ENCODE measurements around the gene CLASRP. TPM values are rescaled to one million over a fixed set of nuclear protein-coding genes. Genes with fewer than 3 reads are reported as not detected.
A peak's percentile ranks its signal among the peaks of the same experiment; 100 is the strongest.

Gene CLASRP
- total and polyA plus RNA-seq, 9 of the 15 experiments (the other 6 are each of a cell fraction or from before 2014, with no cell fraction given), result 0.94 to 86.3 (median 44.0) TPM

GRCh38 chr19:45079063-45079910 lies 40.4 kb downstream of the CLASRP start, which contains the start of gene GEMIN7 (continued):
- TF ChIP-seq CBX8 (IDR thresholded peaks at IDR 0.05; ENCODE audit: borderline replicate concordance, extremely low read depth, low read depth, low read length, poor library complexity, severe bottlenecking) (no peak), FOSL1 (tag; conservative IDR thresholded peaks at IDR 0.05) (0 out of 2 replicates have a peak, but pooled peaks have one; percentile 28), SFPQ (IDR thresholded peaks at IDR 0.05; ENCODE audit: low read depth, low read length) (no peak), MEF2D (tag; conservative IDR thresholded peaks at IDR 0.05; ENCODE audit: low read depth) (no peak), ZNF583 (CRISPR knock-in tag; IDR thresholded peaks at IDR 0.05) (no peak; the same call in 1 of the 2 replicates), MEF2A (IDR thresholded peaks at IDR 0.05; ENCODE audit: control insufficient read depth, low read depth, low read length) (peak; percentile 45; the same call in 1 of the 2 replicates), RUNX1 (IDR thresholded peaks at IDR 0.05; ENCODE audit: low read depth) (no peak), PRMT5 (CRISPR knock-in tag; IDR thresholded peaks at IDR 0.05) (no peak), AFF4 (CRISPR knock-in tag; IDR thresholded peaks at IDR 0.05) (peak; percentile 69), ZC3H4 (CRISPR knock-in tag; IDR thresholded peaks at IDR 0.05; ENCODE audit: borderline replicate concordance) (peak; percentile 82; the same call in 1 of the 2 replicates), STAT5A (IDR thresholded peaks at IDR 0.05; ENCODE audit: borderline replicate concordance, low read length) (no peak; the same call in 1 of the 2 replicates), RBBP5 (IDR thresholded peaks at IDR 0.05; ENCODE audit: borderline replicate concordance, insufficient read depth, low read length, poor library complexity, severe bottlenecking) (peak; percentile 83), CBX2 (IDR thresholded peaks at IDR 0.05; ENCODE audit: insufficient read depth, low read length, poor library complexity, severe bottlenecking) (no peak), ZNF274 (IDR thresholded peaks at IDR 0.05; ENCODE audit: borderline replicate concordance, low read depth, low read length) (no peak), SNRNP70 (optimal IDR thresholded peaks at IDR 0.05; ENCODE audit: low read depth, low read length) (no peak), ARNT (IDR thresholded peaks at IDR 0.05) (no peak), CEBPB (tag; IDR thresholded peaks at IDR 0.05) (no peak), ZBTB7A (IDR thresholded peaks at IDR 0.05; ENCODE audit: borderline replicate concordance, control insufficient read depth, low read depth, low read length) (peak; percentile 91; the same call in 1 of the 2 replicates)
